ENCODE data around the gene THOC1. TPM values are rescaled to one million over a fixed set of nuclear protein-coding genes. Genes with fewer than 3 reads are reported as not detected.

The THOC1 gene
- total and polyA plus RNA-seq, 2 of the 8 experiments (the other 6 are each of a cell fraction or from before 2014, with no cell fraction given): 19.1 to 66.4 TPM

GRCh38 chr18:199214-199613 is 68.6 kb downstream of the THOC1 start:
- FAIRE-seq (no peak), DNase-seq (ENCODE audit: low read depth in 1 of 2, low spot score in 2 of 2) (no peak)
- Histone ChIP-seq H3K9me3 (ENCODE audit: insufficient read depth in 2 of 2, low read depth in 1 of 2, low read length in 1 of 2) (no peaks in the 10 kb centered on the region), H3K27ac (ENCODE audit: low read depth, low read length) (no peak overlapping the region), H3K79me1 (ENCODE audit: low read depth, low read length) (no peaks in the 10 kb centered on the region), H3K27me3 (replicated peaks in 1 of 4; ENCODE audit: control insufficient read depth in 3 of 4, extremely low read depth in 1 of 4, insufficient read depth in 3 of 4, low read length in 3 of 4) (no peaks in the 10 kb centered on the region), H4K20me1 (replicated peaks in 1 of 2; ENCODE audit: control insufficient read depth in 1 of 2, insufficient read depth in 2 of 2, low read length in 2 of 2) (no peaks in the 10 kb centered on the region), H4K5ac (ENCODE audit: insufficient read length, low read depth, low read length) (no peak overlapping the region), H3K4me3 (ENCODE audit: extremely low read depth in 1 of 4, insufficient read depth in 2 of 4, low read depth in 3 of 4, low read length in 4 of 4) (no peak overlapping the region), H3K14ac (ENCODE audit: insufficient read length) (no peak overlapping the region), H2BK12ac (ENCODE audit: low read depth, low read length) (no peak overlapping the region), H2AK5ac (ENCODE audit: low read depth, low read length) (no peak overlapping the region), H2BK15ac (ENCODE audit: low read length) (no peak overlapping the region), H3K18ac (ENCODE audit: extremely low read depth, low read length) (no peak overlapping the region), H3K4ac (replicated peaks; ENCODE audit: insufficient read length, low read depth, low read length) (no peak overlapping the region), H4K91ac (replicated peaks; ENCODE audit: insufficient read length, low read length) (no peak overlapping the region), H3K23ac (ENCODE audit: insufficient read length) (no peak overlapping the region), H2AFZ (ENCODE audit: low read length) (no peak overlapping the region), H3K9ac (replicated peaks in 1 of 4; ENCODE audit: extremely low read depth in 1 of 4, low read depth in 3 of 4, low read length in 3 of 4) (no peak overlapping the region), H2BK5ac (ENCODE audit: low read depth, low read length) (no peak overlapping the region), H3K4me1 (replicated peaks in 1 of 4; ENCODE audit: control insufficient read depth in 3 of 4, insufficient read depth in 4 of 4, low read length in 3 of 4) (no peaks in the 10 kb centered on the region), H3K36me3 (ENCODE audit: control insufficient read depth in 2 of 4, insufficient read depth in 4 of 4, low read length in 3 of 4) (peaks cover 11 to 58% (median 32%) of the 10 kb centered on the region in 4 experiments; a peak in 7 of 8 replicates), H3K4me2 (ENCODE audit: insufficient read depth in 1 of 2, low read depth in 2 of 2, low read length in 2 of 2) (no peak overlapping the region), H3K56ac (replicated peaks; ENCODE audit: insufficient read length, low read depth, low read length) (no peak overlapping the region), H3K79me2 (ENCODE audit: control insufficient read depth in 1 of 2, insufficient read depth in 2 of 2, low read length in 2 of 2) (no peaks in the 10 kb centered on the region; a peak in 1 of 4 replicates), H2BK120ac (replicated peaks; ENCODE audit: low read depth, low read length) (no peak overlapping the region), H3K23me2 (ENCODE audit: low read depth, low read length) (no peaks in the 10 kb centered on the region), H2BK20ac (ENCODE audit: low read length) (no peak overlapping the region), H4K8ac (ENCODE audit: extremely low read depth, insufficient read depth, low read length) (no peak overlapping the region)
- POLR2A ChIA-PET (ENCODE audit: partially characterized antibody): no interaction called here
- WGBS, 2 experiments (ENCODE audit: extremely low coverage in 1 of 2, insufficient coverage in 1 of 2, insufficient read length in 1 of 2, insufficient replicate concordance in 2 of 2, low coverage in 1 of 2, low lambda C conversion rate in 2 of 2, missing lambda C conversion rate in 1 of 2): 86% methylated on average over 3 of the region's 3 CpGs; no CpG with 5 or more reads in 1 of the 2 experiments
- CTCF ChIA-PET (ENCODE audit: partially characterized antibody): interaction anchor here (0.8 kb wide), 1 partner anchor 10 kb away, joined by 3 read pairs; no protein-coding TSS in a partner anchor
- TF ChIP-seq KDM1A (IDR thresholded peaks at IDR 0.05; ENCODE audit: borderline replicate concordance, low read length) (no peak), USF2 (IDR thresholded peaks at IDR 0.05; ENCODE audit: low read length) (no peak), TEAD4 (IDR thresholded peaks at IDR 0.05; ENCODE audit: low read depth, low read length) (no peak), TAF1 (IDR thresholded peaks at IDR 0.05; ENCODE audit: low read depth, low read length) (no peak), ATF3 (IDR thresholded peaks at IDR 0.05; ENCODE audit: insufficient read depth, low read depth, low read length) (no peak), KDM4A (IDR thresholded peaks at IDR 0.05; ENCODE audit: low read depth, low read length, severe bottlenecking) (no peak), CEBPB (IDR thresholded peaks at IDR 0.05; ENCODE audit: low read depth, low read length) (no peak), SAP30 (IDR thresholded peaks at IDR 0.05; ENCODE audit: insufficient read depth, insufficient replicate concordance, low read length) (no peak), E2F6 (IDR thresholded peaks at IDR 0.05) (no peak), EP300 (IDR thresholded peaks at IDR 0.05; ENCODE audit: borderline replicate concordance in 1 of 2, low read depth in 2 of 2, low read length in 2 of 2) (no peak), SIX5 (IDR thresholded peaks at IDR 0.05; ENCODE audit: low read depth, low read length) (no peak), BCL11A (IDR thresholded peaks at IDR 0.05; ENCODE audit: low read depth in 2 of 2, low read length in 2 of 2) (no peak)

Data from H1 (cell line).